ENCODE measurements around the gene CTSA. TPM values are rescaled to one million over a fixed set of nuclear protein-coding genes. Genes with fewer than 3 reads are reported as not detected.

CTSA gene
- total RNA-seq = 38.4 and 66.0 TPM in 2 replicates

GRCh38 chr20:45890985-45891983, at the start of gene CTSA, which contains the start of gene NEURL2:
Gene CTSA (plus strand): TSS chr20:45891335. CDS start chr20:45891569, 234 bp downstream.
Gene NEURL2 (minus strand): TSS chr20:45891208. CDS start chr20:45890991, 217 bp downstream.

DNA sequence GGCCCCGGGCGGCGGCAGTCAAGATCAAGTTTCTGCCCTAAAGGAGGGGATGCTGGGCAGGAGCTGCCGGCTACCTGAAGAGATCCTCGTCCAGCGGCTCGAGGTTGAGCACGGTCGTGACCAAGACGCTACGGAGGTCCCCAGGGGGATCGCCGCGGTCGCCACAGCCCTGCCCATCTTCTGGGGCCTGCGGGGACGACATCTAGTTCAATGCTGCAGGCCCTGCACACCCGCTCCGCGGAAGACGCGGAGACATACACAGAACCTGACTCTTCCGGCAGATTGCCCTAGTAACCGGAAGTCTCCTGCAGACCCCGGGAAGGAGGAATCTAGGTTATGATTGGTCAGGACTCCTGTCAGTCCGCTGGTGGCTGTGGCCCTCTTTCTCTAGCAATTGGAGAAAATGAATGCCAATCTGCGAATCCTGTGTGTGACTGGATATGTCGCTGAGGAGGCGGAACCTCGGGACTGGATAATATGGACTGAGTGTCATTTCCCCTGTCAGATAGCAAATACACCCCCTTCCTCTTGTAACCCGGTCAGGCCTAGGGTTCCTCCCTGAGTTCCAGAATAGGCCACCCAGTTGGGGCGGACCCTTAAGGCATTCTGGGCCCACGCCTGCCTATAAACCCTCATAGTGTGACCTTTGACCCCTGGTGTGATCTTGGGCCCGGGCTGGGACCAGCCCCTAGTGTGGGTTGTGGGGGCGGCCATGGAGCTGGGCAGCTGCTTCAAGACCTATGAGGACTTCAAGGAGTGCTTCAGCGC, 33.8 kb upstream of the CTSA start, which contains the start of the genes ACOT8 and ZSWIM3:
Gene ACOT8 (minus strand): TSS at position 279 of the 768 bp plus-strand sequence. CDS start 77 bp downstream, at position 202.
Gene ZSWIM3 (plus strand): TSS at position 501 of the 768 bp plus-strand sequence. CDS start 212 bp downstream, at position 713.

GRCh38 chr20:45880988-45881788, 9.9 kb upstream of the CTSA start, which contains the start of gene ZSWIM1:
Gene ZSWIM1 (plus strand): TSS chr20:45881227. CDS start chr20:45882593, 1,366 bp downstream.

DNA sequence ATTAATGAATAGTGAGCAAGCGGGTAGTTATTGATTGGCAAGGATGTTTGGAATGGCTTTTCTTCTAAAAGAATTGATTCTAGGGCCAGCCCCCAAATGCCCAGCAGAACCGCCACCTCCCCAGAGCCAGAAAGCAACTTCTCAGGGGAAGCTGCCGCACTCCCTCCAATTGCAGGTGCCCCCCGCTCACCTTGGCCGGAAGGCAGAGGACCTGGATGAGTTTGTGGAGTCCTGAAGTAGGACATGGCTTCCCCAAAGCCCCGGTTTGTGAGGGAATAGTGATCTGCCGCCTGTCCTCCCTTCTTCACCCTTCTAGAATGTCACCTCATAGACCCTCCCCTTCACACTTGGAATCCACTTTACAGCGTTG, 3.8 kb upstream of the CTSA start, which contains the start of gene SPATA25:
Gene SPATA25 (minus strand): TSS at position 277 of the 370 bp plus-strand sequence. CDS start 32 bp downstream, at position 245.

DNA sequence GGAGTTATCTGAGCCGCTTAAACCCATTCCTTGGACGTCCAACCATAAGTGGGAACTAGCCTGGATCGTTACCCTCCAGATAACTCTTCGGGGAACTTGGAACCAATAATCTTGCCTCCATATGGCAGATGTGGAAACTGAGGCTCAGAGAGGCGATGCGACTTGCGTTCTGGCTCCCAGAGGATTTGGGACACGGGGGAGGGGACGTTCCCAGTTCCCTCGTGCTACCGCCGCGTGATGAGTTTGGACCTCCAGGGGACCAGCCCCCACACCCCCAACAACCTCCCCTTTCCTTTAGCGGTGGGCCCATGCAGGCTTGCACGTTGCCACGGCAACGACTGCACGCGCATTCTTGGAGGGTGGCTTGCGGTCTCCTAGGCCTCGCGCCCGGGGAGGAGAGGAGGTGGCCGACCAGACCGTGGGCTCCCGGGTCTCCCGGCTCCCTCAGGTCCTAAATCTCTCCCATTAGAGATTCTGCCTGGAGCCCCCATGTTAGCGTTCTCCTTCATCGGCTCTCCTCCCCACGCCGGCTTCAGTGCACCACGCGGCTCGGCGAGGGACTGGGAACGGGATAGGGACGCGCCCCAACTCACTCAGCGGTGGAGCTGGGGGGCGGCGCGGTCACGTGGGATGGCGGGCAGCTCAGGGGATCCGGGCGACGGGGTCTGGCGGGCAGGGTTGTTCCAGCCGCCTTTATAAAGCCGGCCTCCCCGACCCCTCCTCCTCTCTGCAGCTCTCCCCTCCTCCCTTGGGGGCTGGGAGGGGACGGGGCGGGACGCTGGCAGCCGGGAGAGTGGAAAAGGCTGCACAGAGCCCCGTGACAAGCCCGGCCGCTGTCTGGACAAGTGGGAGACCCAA, 20.6 kb downstream of the CTSA start, which contains the start of gene PLTP:
Gene PLTP (minus strand): TSS at position 670 of the 858 bp plus-strand sequence. CDS start 703 bp downstream, outside the sequence.

GRCh38 chr20:45934586-45935415, 43.7 kb downstream of the CTSA start, which contains the start of gene PCIF1:
Gene PCIF1 (plus strand): TSS chr20:45934683. CDS start chr20:45939000, 4,317 bp downstream.

Other genes starting within 250 kb of the CTSA start
- not detected in 2 replicates for gene WFDC11, start 221.1 kb upstream of the CTSA start, total RNA-seq
- not detected in 2 replicates for gene WFDC13, start 189.3 kb upstream of the CTSA start, total RNA-seq
- gene WFDC10B, start 186.3 kb upstream of the CTSA start, total RNA-seq = not detected in 2 replicates
- gene SPINT4, start 169.0 kb upstream of the CTSA start, total RNA-seq = not detected in 2 replicates
- gene WFDC3, start 99.5 kb upstream of the CTSA start, total RNA-seq = not detected in 2 replicates
- gene DNTTIP1, start 99.4 kb upstream of the CTSA start, total RNA-seq = 11.0 and 11.7 TPM in 2 replicates
- 3.9 and 16.9 TPM in 2 replicates for gene UBE2C, start 78.7 kb upstream of the CTSA start, total RNA-seq
- not detected in 2 replicates for gene TNNC2, start 64.0 kb upstream of the CTSA start, total RNA-seq
- 61.6 and 65.1 TPM in 2 replicates for gene SNX21, start 57.5 kb upstream of the CTSA start, total RNA-seq
- 34.5 and 38.5 TPM in 2 replicates for gene ACOT8, start 33.9 kb upstream of the CTSA start, total RNA-seq
- 5.5 and 8.4 TPM in 2 replicates for gene ZSWIM3, start 33.7 kb upstream of the CTSA start, total RNA-seq
- gene ZSWIM1, start 10.1 kb upstream of the CTSA start, total RNA-seq = 10.2 and 17.5 TPM in 2 replicates
- gene SPATA25, start 3.7 kb upstream of the CTSA start, total RNA-seq = 0.98 and 2.0 TPM in 2 replicates
- 2.9 and 3.5 TPM in 2 replicates for gene NEURL2, start 127 bp upstream of the CTSA start, total RNA-seq
- 4.4 and 9.4 TPM in 2 replicates for gene PLTP, start 20.8 kb downstream of the CTSA start, total RNA-seq
- gene PCIF1, start 43.3 kb downstream of the CTSA start, total RNA-seq = 20.0 and 24.0 TPM in 2 replicates
- 26.6 and 29.1 TPM in 2 replicates for gene ZNF335, start 80.9 kb downstream of the CTSA start, total RNA-seq
- 0.87 and 1.2 TPM in 2 replicates for gene MMP9, start 117.6 kb downstream of the CTSA start, total RNA-seq
- gene SLC12A5, start 137.9 kb downstream of the CTSA start, total RNA-seq = 0.33 and 2.0 TPM in 2 replicates
- 19.2 and 20.6 TPM in 2 replicates for gene NCOA5, start 198.6 kb downstream of the CTSA start, total RNA-seq
- 18.5 and 26.6 TPM in 2 replicates for gene CD40, start 227.0 kb downstream of the CTSA start, total RNA-seq

Measured in placental epithelial cell (primary cell).